ENCODE data around the gene PEAK3. TPM values are rescaled to one million over a fixed set of nuclear protein-coding genes. Genes with fewer than 3 reads are reported as not detected.
"Not testable (repeated sequence)": the region's sequence is repeated elsewhere in the genome, so short reads cannot be mapped to it uniquely, and the experiment has no call there.

The PEAK3 gene
- total RNA-seq, 1 donor from 2014 or later: 0.17 TPM

DNA sequence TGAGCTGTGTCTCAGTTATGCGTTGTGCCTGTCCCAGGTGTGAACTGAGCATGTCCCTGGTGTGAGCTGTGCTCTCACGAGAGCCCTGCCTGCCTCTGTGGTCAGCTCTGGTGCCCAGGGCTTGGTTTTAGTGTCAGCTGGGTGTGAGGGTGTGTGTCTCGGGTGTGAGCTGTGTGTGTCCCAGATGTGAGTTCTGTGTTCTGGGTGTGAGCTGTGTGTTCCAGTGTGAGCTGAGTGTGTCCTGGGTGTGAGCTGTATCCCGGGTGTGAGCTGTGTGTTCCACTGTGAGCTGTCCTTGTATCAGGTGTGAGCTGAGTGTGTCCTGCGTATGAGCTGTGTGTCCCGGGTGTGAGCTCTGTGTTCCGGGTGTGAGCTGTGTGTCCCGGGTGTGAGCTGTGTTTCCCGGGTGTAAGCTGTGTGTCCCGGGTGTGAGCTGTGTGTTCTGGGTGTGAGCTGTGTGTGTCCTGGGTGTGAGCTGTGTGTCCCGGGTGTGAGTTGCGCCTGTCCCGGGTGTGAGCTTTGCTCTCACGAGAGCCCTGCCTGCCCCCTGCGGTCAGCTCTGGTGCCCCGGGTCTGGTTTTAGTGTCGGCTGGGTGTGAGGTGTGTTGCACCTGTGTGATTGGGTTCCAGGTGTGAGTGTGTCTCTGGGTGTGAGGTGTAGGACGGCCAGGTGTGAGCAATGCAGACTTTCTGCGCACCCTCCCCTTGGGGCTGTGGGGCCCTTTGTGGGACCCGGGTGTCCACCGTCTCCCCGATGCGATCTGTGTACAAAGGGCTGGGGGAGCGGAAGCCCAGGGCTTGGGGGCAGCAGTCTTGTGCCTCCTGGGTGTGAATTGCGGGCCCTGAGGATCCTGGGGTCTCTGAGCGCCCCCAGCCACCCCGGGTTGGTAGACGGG, 7.1 kb upstream of the PEAK3 start:
- no peak for DNase-seq

DNA sequence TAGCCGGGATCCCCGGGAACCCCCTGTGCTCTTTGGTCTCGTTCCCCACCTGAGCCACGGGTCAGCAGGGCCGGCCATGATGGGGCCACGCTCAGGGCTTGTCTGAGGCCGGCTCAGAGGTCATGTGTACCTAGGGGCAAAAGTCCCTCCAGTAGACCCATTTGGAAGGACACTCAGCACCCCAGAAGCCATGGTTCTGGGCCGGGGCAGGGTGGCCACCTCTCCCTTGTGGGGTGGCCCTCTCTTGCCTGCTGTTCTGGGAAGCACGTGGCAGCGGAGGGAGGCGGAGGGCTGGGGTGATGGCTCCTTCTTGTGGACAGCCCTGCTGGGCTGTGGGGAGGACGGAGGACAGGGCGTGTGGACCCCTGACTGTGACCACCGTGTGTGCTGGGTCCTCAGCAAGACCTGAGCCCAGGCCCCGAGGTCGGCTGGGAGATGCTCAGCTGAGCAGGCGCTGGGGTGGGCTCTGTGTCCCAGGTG, 6.4 kb upstream of the PEAK3 start:
- DNase-seq: no peak

DNA sequence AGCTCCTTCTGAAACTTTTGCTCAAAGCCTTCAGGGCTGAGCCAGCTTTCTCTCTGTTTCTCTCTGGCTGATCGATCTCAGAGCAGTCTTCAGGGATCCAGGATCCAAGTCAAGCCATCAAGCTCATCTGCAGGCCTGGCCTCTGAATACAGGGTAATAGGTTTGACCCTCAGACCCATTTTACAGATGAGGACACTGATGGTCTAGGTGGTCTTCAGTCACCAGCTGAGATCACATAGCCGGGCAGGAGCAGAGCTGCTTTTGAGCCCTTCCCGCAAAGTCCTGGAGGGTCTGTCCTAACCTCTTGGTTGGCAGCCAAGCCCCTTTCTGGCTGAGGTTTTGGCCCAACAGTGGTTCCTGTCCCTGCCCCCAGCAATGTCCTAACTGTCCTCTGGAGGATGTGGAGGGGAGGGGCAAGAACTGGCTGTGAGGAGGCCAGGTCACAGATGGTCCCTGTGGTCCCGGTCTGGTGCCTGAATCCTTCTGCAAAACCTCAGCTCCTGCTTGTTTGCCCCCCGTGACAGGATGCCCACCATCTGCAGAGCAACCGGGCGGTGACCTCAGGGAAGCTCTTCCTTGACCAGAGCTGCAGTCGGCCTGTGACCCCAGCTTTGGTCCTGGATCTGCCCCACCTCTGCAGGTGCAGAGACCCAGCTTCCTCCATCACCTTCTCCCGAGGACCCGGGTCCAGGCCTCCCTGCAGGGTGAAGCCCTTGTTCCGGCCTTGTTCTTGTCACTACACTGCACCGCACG, 5.8 kb upstream of the PEAK3 start:
- no peak for DNase-seq

DNA sequence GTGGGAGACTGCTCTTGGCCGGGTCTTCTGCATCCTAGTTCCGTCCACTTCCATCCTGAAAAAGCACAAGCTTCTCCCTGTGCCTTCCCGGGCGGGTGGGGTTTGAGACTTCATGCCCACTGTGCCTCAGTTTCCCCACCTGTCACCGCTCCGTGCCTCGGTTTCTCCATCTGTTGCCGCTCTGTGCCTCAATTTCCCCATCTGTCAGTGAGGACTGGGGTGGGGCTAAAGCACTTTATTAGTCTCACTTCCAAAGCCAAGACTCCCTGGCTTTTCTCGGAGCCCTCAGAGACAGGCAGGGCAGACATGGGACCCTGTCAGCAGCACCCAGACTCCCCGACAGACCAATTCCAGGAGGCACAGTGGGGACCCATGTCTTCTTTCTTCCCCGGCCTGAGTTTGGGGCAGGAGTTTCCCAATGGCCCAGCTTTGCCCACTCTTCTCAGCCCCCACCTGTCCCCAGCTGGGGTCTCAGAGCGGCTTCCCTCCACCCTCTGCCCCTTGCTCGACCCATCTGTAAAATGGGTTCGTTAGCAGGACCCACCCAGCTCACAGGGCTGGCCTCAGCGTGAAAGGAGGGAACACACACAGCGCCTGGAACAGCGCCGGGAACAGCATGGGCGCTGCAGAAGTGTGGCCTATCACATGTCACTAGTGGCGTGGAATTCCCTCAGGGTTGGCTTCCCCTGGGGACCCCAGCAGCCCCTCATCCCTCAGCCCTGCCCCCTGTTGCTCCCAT, 4.6 kb upstream of the PEAK3 start:
- DNase-seq: no peak

DNA sequence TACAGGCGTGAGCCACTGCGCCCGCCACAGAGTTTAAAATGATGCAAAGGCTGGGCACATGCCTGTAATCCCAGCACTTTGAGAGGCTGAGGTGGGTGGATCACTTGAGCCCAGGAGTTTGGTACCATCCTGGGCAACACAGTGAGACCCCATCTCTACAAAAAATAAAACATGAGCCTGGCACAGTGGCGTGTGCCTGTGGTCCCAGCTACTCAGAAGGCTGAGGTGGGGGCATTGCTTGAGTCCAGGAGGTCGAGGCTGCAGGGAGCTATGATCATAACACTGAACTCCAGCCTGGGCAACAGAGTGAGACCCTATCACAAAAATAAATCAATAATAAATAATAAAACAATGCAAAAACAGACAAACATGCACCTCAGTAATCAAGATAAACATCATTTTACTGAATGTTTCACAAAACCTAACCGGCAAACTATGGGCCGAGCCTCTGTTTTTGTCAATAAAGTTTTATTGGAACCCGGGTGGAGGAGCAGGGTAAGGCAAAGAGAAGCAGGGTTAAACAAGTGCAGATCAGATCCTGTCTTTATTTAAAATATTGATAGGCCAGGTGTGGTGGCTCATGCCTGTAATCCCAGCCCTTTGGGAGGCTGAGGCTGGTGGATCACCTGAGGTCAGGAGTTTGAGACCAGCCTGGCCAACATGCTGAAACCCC, 2.0 kb upstream of the PEAK3 start:
- no peak for DNase-seq

DNA sequence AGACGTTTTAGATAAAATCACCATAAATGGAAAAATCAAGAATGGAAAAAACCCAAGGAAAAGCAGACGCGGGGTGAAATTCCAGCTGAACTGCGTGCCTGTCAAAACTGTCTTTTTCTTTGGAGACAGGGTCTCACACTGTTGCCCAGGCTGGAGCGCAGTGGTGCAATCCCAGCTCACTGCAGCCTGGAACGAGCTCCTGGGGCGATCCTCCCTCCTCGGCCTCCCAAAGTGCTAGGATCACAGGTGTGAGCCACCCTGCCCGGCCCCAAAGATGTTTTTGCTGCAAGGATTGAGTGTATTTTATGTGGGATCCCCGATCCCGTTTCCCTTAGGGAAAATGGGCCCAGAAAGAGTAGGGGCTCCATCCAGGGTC, 875 bp upstream of the PEAK3 start:
- DNase-seq: no peak

DNA sequence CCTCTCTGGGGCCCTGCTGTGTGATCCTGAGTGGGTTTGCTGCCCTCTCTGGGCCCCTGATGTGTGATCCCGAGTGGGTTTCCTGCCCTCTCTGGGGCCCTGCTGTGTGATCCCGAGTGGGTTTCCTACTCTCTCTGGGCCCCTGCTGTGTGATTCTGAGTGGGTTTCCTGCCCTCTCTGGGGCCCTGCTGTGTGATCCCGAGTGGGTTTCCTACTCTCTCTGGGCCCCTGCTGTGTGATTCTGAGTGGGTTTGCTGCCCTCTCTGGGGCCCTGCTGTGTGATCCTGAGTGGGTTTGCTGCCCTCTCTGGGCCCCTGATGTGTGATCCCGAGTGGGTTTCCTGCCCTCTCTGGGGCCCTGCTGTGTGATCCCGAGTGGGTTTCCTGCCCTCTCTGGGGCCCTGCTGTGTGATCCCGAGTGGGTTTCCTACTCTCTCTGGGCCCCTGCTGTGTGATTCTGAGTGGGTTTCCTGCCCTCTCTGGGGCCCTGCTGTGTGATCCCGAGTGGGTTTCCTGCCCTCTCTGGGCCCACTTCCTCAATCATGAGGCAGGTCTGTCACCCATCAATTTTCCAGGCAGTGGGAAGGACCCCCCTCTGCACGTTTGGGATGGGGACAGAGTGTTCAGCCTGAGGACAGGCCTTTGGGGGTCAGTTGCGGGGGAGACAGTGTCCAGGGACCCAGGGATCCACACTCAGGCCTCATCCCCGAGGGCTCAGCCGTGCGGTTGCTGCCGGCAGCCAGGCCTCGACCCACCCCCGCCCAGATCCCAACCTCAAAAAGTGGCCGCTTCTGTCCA, 512 bp downstream of the PEAK3 start:
- DNase-seq: not testable (repeated sequence)

DNA sequence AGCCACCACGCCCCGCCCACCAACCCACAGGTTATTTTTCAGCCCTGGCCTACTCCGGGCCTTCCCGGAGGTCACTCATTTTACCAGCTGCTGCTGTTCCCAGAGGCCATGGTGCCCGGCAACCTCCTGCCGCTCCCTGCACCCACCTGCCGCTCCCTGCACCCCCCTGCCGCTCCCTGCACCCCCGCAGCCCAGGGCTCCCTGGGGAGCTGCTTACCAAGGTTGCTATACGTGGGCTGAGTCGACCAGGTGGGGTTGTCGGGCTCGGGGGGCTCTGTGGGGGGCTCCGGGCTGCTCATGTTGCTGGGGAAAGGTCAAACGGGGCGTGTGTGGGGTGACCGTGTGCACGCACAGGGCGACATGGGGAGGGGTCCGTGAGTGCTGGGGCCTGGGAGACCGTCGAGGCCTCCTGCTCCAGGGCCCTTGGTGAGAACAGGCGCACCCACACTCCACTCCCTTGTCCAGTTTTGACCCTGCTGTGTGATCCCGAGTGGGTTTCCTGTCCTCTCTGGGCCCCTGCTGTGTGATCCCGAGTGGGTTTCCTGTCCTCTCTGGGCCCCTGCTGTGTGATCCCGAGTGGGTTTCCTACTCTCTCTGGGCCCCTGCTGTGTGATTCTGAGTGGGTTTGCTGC, 1.2 kb downstream of the PEAK3 start:
- no peak for DNase-seq

DNA sequence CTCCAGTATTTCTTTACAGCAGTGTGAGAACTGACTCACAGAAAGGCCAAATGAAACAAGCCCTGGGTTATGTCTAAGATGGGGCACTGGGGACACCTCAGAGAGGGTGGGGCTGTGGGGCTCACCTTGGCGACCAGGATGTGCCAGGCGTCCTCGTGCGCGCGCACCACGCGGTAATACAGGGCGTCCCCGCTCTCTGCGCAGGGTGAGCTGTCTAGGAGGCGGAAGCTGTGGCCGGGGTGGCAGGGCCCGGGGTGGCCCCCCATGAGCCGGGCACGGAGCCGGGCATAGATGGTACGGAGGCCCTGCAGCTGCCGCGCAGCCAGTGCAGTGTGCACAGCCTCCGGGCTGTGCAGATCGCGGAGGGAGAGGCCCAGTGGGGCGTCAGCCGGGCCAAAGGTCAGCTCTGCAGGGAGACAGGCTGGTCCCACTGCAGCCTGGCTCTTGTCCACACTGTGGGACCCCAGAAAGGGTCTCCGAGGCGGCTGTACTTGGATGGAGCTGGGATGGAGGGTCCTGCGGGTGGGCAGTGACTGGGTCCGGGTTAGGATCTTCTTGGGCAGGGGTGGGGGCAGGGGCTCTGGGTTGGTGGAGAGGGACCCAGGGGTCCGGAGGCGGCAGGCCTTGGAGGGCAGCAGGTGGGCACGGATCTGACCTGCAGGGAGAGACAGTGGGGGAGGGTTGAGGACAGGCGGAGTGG, 3.4 kb downstream of the PEAK3 start:
- DNase-seq: no peak

DNA sequence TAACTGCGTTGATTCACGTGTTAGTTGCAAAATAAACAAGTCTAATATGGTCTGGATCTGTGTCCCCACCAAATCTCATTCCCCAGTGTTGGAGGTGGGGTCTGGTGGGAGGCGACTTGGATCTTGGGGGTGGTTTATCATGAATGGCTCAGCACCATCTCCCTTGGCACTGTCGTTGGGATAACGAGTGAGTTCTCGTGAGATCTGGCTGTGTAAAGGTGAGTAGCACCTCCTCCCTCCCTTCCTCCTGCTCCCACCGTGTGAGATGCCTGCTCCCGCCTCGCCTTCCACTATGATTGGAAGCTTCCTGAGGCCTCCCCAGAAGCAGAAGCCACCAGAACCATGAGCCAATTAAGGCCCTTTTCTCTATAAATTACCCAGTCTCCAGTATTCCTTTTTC, 4.8 kb downstream of the PEAK3 start:
- DNase-seq: no peak

DNA sequence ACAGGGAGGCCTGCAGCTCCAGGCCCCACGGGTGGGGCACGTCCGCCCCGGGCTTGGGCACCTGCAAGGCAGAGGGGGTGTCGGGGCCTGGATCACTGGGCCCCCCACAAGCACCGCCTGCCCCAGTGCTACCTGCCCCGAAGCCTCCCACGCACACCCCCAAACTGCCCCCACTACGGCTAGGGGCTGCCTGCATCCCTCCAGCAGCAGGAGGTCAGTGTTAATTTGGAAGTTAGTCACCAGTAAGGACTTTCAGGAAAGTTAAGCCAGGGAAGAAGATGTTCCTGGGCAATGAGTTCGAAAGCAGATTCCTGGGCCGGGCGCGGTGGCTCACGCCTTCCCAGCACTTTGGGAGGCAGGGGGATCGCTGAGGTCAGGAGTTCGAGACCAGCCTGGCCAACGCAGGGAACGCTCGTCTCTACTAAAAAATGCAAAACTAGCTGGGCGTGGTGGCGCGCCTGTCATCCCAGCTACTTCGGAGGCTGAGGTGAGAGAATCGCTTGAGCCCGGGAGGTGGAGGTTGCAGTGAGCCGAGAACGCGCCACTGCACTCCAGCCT, 5.5 kb downstream of the PEAK3 start:
- DNase-seq: no peak

DNA sequence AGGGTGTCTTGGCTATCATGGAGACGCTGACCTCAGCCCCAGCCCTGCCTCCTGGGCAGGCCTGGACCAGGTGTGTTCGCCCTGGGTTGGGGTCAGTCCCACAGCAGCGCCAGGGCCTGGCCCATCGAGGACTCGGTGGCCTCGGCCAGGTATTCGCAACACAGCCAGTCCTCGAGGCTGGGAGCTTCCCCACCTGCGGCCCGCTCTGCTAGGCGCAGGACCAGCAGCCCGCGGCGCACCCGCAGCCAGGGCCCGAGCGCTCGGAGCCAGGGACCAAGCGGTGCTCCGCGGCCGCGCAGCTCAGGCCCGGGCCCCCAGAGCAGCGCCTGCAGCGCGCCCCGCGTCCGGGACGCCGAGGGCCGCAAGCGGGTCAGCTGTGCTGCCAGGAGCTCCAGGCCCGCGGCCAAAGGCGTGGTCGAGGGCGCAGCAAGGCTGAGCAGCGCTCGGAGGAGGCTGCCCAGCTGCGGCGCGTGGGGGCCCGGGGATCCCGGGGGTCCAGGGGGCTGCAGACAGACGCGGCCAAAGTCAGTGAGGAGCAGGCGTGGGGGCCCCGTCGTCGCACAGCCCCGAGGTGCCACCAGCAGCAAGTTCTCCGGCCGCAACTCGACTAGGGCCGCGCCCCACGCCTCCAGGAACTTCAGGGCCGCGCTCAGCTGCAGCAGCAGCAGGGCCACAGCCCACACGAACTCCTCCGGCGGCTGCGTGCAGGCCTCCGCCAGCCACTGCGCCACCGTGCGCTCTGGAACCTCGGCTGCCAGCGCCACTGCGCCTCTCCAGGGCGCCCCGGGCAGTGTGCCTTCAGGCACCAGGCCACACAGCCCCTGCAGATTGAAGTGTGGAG, 6.2 kb downstream of the PEAK3 start:
- no peak for DNase-seq

DNA sequence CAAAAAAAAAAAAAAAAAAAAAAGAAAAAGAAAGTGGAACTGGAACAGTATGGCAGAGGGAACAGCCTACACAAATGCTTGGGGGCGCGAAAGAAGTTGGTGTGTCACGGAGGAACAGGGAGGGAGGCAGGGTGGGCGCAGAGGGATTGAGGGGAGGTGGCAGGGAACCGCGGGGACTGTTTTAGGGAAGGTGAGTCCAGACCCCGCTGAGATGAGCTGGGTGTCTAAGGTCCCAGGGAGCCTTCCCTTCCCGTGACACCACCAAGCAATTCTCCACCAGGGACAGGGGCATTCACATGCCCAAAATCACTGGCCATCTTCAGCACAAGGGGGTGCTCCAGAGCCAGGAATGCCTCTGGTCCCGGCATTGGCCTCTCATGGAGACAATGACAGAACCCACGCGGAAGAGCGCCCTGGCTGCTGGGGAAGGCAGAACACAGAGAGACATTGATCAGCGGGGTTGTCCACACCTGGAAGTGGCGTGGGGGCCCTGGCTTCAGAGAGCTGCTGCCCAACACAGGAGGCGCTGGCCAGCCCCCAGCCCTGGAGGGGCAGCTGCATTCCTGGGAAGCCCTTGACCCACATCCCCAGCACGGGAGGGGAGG, 6.9 kb downstream of the PEAK3 start:
- peak; percentile 77 for DNase-seq

DNA sequence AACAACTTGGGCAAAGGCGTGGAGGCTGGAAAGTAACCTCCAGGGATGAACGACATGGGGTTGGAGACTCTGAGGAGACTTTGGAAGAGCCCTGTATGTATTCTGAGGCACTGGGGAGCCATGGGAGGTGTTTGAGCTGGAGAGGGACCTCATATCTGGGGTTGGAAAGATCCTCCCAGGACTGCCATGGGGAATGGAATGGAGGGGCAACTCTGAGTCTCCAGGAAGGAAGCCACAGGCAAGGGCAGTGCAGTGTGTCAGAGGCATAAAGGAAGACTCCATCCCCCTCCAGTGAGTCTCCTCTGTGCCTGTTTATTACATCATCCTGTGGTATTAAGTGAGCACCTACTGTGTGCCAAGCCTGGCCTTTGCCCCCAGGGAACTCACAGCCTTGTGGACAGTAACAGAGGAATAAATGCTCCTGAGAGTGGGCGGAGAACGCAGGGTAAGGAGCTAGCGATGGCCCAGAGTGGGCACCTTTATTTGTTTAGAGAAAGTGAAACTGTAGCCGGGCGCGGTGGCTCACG, 7.7 kb downstream of the PEAK3 start:
- DNase-seq: no peak

DNA sequence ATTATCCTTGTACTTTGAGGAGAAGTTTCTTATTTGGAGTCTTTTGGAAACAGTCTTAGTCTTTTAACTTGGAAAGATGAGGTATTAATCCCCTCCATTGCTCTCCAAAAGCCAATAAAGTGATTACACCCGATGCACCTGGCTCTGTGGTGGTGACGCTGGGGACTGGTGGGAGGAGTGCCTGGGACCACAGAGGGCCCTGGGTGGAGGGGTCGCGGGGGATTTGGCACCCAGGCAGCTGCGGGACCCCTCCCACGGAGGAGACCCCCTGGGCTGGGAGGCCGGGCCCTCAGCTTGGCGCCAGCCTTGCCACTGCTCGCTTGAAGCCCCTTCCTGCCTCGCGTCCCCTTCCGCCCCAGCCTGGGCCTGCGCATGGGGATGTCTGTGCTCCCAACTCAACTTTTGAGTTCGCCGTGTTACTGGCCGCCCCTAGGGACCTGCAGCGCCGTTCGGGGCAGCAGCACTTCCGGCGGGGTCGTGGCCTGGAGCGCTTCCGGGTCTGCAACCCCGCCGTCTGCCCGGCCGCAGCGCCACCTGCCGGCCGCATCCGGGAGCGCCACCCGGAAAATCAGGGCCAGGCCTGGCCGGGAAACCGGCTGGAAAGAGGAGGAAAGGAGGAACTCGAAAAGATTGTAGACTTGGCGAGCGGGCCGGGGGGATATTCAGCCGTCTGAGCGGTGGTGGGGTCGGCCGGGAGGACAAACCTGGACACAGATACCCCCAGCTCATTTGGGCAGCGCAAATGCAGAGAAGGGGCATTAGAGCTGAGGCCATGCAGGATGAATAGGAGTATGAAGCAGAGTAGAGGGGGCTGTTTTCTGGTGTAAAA, 8.4 kb downstream of the PEAK3 start:
- DNase-seq: peak; percentile 71

DNA sequence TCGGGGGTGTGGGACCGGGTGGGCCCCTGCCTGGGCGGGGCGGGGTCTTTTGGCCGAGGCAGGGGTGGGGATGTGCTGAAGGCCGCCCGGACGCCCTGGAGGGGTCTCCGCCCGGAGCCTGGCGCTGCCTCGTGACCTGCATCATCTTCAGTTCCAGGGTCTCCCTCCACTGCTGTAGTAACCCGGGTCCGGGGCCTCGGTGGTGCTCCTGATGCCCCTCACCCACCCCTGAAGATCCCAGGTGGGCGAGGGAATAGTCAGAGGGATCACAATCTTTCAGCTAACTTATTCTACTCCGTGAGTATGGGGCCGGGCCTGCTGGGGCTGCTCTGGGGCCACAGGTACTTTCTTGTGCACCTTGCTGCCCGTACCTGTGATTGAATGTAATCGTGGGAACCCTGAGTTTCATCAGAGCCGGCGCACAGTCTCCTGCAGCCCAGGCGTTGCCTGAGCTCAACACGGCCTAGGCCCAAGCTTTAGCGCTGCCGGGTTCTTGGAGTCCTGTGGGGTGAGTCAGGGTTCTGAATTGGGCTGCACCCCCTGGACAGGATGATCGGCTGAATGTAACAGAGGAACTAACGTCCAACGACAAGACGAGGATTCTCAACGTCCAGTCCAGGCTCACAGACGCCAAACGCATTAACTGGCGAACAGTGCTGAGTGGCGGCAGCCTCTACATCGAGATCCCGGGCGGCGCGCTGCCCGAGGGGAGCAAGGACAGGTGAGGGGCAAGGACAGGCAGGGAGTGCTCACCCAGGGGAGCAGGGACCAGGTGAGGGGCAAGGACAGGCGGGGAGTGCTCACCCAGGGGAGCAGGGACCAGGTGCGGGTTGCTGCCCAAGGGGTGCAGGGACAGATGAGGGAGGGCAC, 10.5 kb downstream of the PEAK3 start:
- DNase-seq: peak; percentile 36
